SK-N-SH treated with all-trans-retinoic acid at 6 μM for 48 hours (cell line): ENCODE results near the gene LSM3.
"Not testable (repeated sequence)": the region's sequence is repeated elsewhere in the genome, so short reads cannot be mapped to it uniquely, and the experiment has no call there.

ENCODE experiments used
- ATAC-seq: fragments of 200-7000 bp; cut with Tn5 transposase; 3 replicates; pipeline ENCODE4 v1.9.1; 2020; ENCODE audit warnings: mild to moderate bottlenecking, moderate library complexity
- ARNTL ChIP-seq: fragments of 450-650 bp; formaldehyde crosslinking; IDR thresholded peaks from 2 replicates; pipeline ENCODE4 v1.5.0; 2020; ENCODE audit warnings: low read depth, mild to moderate bottlenecking, moderate library complexity, borderline replicate concordance
- BACH2 ChIP-seq: fragments of 250-450 bp; sonication (Bioruptor Pico); IDR thresholded peaks from 2 replicates; pipeline ENCODE4 v1.9.0; 2021; ENCODE audit warnings: mild to moderate bottlenecking, borderline replicate concordance
- CSDC2 ChIP-seq: fragments of 250-450 bp; sonication (Bioruptor Pico); IDR thresholded peaks from 2 replicates; pipeline ENCODE4 v1.5.0; 2020; ENCODE audit warnings: mild to moderate bottlenecking, moderate library complexity
- CSRNP3 ChIP-seq: fragments of 250-450 bp; sonication (Bioruptor Pico); IDR thresholded peaks from 2 replicates; pipeline ENCODE4 v1.5.1; 2021; ENCODE audit warnings: mild to moderate bottlenecking, moderate library complexity
- ESRRG ChIP-seq: fragments of 250-450 bp; sonication (Bioruptor Pico); IDR thresholded peaks from 2 replicates; pipeline ENCODE4 v1.6.1; 2021; ENCODE audit warnings: mild to moderate bottlenecking
- GLIS3 ChIP-seq: fragments of 250-450 bp; sonication (Bioruptor Pico); IDR thresholded peaks from 2 replicates; pipeline ENCODE4 v1.5.0; 2020; ENCODE audit warnings: mild to moderate bottlenecking, moderate library complexity
- OSR1 ChIP-seq: fragments of 250-450 bp; sonication (Bioruptor Pico); IDR thresholded peaks from 2 replicates; pipeline ENCODE4 v1.8.0; 2022; ENCODE audit warnings: moderate library complexity, mild to moderate bottlenecking, inconsistent platforms
- PATZ1 ChIP-seq: fragments of 250-450 bp; sonication (Bioruptor Pico); IDR thresholded peaks from 2 replicates; pipeline ENCODE4 v1.8.0; 2020; ENCODE audit warnings: mild to moderate bottlenecking, moderate library complexity, borderline replicate concordance
- POU6F1 ChIP-seq: fragments of 250-450 bp; sonication (Bioruptor Pico); IDR thresholded peaks from 2 replicates; pipeline ENCODE4 v1.8.0; 2021; ENCODE audit warnings: low read depth, mild to moderate bottlenecking, moderate library complexity, borderline replicate concordance
- RARB ChIP-seq: fragments of 250-450 bp; sonication (Bioruptor Pico); IDR thresholded peaks from 2 replicates; pipeline ENCODE4 v1.8.0; 2021; ENCODE audit warnings: mild to moderate bottlenecking, moderate library complexity
- SNAI2 ChIP-seq: fragments of 250-450 bp; sonication (Bioruptor Pico); IDR thresholded peaks from 2 replicates; pipeline ENCODE4 v1.5.0; 2020; ENCODE audit warnings: mild to moderate bottlenecking, moderate library complexity
- TCF4 ChIP-seq: fragments of 250-450 bp; sonication (Bioruptor Pico); IDR thresholded peaks from 2 replicates; pipeline ENCODE4 v1.8.0; 2021; ENCODE audit warnings: mild to moderate bottlenecking, moderate library complexity, borderline replicate concordance
- TOX ChIP-seq: fragments of 250-450 bp; sonication (Bioruptor Pico); IDR thresholded peaks from 2 replicates; pipeline ENCODE4 v1.8.0; 2021; ENCODE audit warnings: mild to moderate bottlenecking, moderate library complexity, borderline replicate concordance
- TSHZ2 ChIP-seq: fragments of 250-450 bp; sonication (Bioruptor Pico); IDR thresholded peaks from 2 replicates; pipeline ENCODE4 v1.5.0; 2020; ENCODE audit warnings: mild to moderate bottlenecking, moderate library complexity
- ZC3H10 ChIP-seq: fragments of 250-450 bp; sonication (Bioruptor Pico); IDR thresholded peaks from 2 replicates; pipeline ENCODE4 v1.5.1; 2021; ENCODE audit warnings: mild to moderate bottlenecking, moderate library complexity
- ZFP3 ChIP-seq: fragments of 250-450 bp; sonication (Bioruptor Pico); IDR thresholded peaks from 2 replicates; pipeline ENCODE4 v1.5.0; 2020; ENCODE audit warnings: mild to moderate bottlenecking, moderate library complexity
- ZFP30 ChIP-seq: fragments of 450-650 bp; formaldehyde crosslinking; IDR thresholded peaks from 2 replicates; pipeline ENCODE4 v1.5.0; 2022; ENCODE audit warnings: mild to moderate bottlenecking, moderate library complexity
- ZNF70 ChIP-seq: fragments of 450-650 bp; formaldehyde crosslinking; IDR thresholded peaks from 2 replicates; pipeline ENCODE4 v1.5.0; 2020; ENCODE audit warnings: mild to moderate bottlenecking, moderate library complexity
- ZNF8 ChIP-seq: fragments of 450-650 bp; formaldehyde crosslinking; IDR thresholded peaks from 2 replicates; pipeline ENCODE4 v1.5.0; 2020; ENCODE audit warnings: mild to moderate bottlenecking, moderate library complexity

The LSM3 gene

GRCh38 chr3:14227856-14228255 lies 49.2 kb downstream of the LSM3 start:
- ATAC-seq, result no peak
- TF ChIP-seq GLIS3 (CRISPR knock-in tag), result no peak
- no peak for TF ChIP-seq ZC3H10
- no peak for TF ChIP-seq ZNF70 (CRISPR knock-in tag)
- TF ChIP-seq BACH2 (CRISPR knock-in tag), result no peak
- TF ChIP-seq TOX (CRISPR knock-in tag), result no peak
- no peak for TF ChIP-seq CSRNP3 (CRISPR knock-in tag)
- TF ChIP-seq ARNTL (CRISPR knock-in tag), result no peak
- TF ChIP-seq TCF4, result no peak
- no peak for TF ChIP-seq CSDC2 (CRISPR knock-in tag)

GRCh38 chr3:14228681-14229470 lies 50.3 kb downstream of the LSM3 start:
- TF ChIP-seq ZC3H10 (no peak), ESRRG (CRISPR knock-in tag) (no peak), ZFP3 (CRISPR knock-in tag) (no peak)
- no peak for ATAC-seq

GRCh38 chr3:14229695-14230094 lies 51.1 kb downstream of the LSM3 start:
- not testable (repeated sequence) for ATAC-seq

- no peak for TF ChIP-seq SNAI2
- no peak for TF ChIP-seq TCF4
- no peak for TF ChIP-seq ZC3H10
- TF ChIP-seq PATZ1, result no peak
- TF ChIP-seq ZNF70 (CRISPR knock-in tag), result no peak
- no peak for TF ChIP-seq ESRRG (CRISPR knock-in tag)
- no peak for TF ChIP-seq BACH2 (CRISPR knock-in tag)
- TF ChIP-seq ZFP30 (CRISPR knock-in tag), result no peak
- no peak for TF ChIP-seq OSR1 (CRISPR knock-in tag)
- TF ChIP-seq POU6F1 (CRISPR knock-in tag), result no peak
- TF ChIP-seq CSDC2 (CRISPR knock-in tag), result no peak
- TF ChIP-seq RARB (CRISPR knock-in tag), result no peak
- no peak for ATAC-seq
These were observed 52.1 kb downstream of the LSM3 start for GRCh38 chr3:14230729-14231128.

- no peak for ATAC-seq
These were observed 52.8 kb downstream of the LSM3 start for GRCh38 chr3:14231145-14231990.

More at GRCh38 chr3:14231145-14231990, 52.8 kb downstream of the LSM3 start:
- TF ChIP-seq TCF4 (no peak), ESRRG (CRISPR knock-in tag) (no peak), TOX (CRISPR knock-in tag) (no peak), PATZ1 (no peak), GLIS3 (CRISPR knock-in tag) (no peak), ZFP3 (CRISPR knock-in tag) (no peak), POU6F1 (CRISPR knock-in tag) (no peak), ZC3H10 (no peak), ZNF8 (CRISPR knock-in tag) (no peak), TSHZ2 (CRISPR knock-in tag) (no peak), BACH2 (CRISPR knock-in tag) (no peak), SNAI2 (no peak), CSDC2 (CRISPR knock-in tag) (no peak)
- TF ChIP-seq, all 23 proteins: peak for 0
